ENCODE measurements around the gene AKIRIN2. TPM values are rescaled to one million over a fixed set of nuclear protein-coding genes. Genes with fewer than 3 reads are reported as not detected.

AKIRIN2 gene
- total and polyA plus RNA-seq, 9 of the 15 experiments (the other 6 are each of a cell fraction or from before 2014, with no cell fraction given) = 5.8 to 63.9 (median 28.1) TPM

GRCh38 chr6:87702589-87702945 lies 534 bp upstream of the AKIRIN2 start (continued):
- TF ChIP-seq CHD2 (IDR thresholded peaks at IDR 0.05; ENCODE audit: low read depth, low read length) = no peak

- CTCF ChIA-PET (ENCODE audit: low intra/inter-chr PET ratio) = no interaction called here
- peak in 3 of 4 experiments; percentile 39 to 47 (median 42) for DNase-seq (ENCODE audit: extremely low read depth in 1 of 4, low spot score in 3 of 4)
- TF ChIP-seq SIN3B (IDR thresholded peaks at IDR 0.05; ENCODE audit: low read depth) (peak; percentile 9; the same call in 1 of the 2 replicates), SLC30A9 (CRISPR knock-in tag; IDR thresholded peaks at IDR 0.05) (no peak), CHD1 (IDR thresholded peaks at IDR 0.05; ENCODE audit: low read length) (peak; percentile 18), SAP30 (IDR thresholded peaks at IDR 0.05; ENCODE audit: borderline replicate concordance, insufficient read depth, low read depth, low read length, poor library complexity, severe bottlenecking) (peak; percentile 1), CAMTA2 (CRISPR knock-in tag; conservative IDR thresholded peaks at IDR 0.05) (no peak), UBTF (IDR thresholded peaks at IDR 0.05; ENCODE audit: borderline replicate concordance in 1 of 2, low read depth in 2 of 2, low read length in 2 of 2) (peak; percentile 30 to 84; a peak in 2 of 4 replicates), FOXK1 (CRISPR knock-in tag; IDR thresholded peaks at IDR 0.05; ENCODE audit: borderline replicate concordance) (0 out of 2 replicates have a peak, but pooled peaks have one; percentile 56), ZNF274 (IDR thresholded peaks at IDR 0.05; ENCODE audit: borderline replicate concordance, low read depth, low read length) (0 out of 2 replicates have a peak, but pooled peaks have one; percentile 15), FIP1L1 (IDR thresholded peaks at IDR 0.05; ENCODE audit: low read depth, low read length, poor library complexity, severe bottlenecking) (peak; percentile 44)
- TF ChIP-seq, protein P1, sequence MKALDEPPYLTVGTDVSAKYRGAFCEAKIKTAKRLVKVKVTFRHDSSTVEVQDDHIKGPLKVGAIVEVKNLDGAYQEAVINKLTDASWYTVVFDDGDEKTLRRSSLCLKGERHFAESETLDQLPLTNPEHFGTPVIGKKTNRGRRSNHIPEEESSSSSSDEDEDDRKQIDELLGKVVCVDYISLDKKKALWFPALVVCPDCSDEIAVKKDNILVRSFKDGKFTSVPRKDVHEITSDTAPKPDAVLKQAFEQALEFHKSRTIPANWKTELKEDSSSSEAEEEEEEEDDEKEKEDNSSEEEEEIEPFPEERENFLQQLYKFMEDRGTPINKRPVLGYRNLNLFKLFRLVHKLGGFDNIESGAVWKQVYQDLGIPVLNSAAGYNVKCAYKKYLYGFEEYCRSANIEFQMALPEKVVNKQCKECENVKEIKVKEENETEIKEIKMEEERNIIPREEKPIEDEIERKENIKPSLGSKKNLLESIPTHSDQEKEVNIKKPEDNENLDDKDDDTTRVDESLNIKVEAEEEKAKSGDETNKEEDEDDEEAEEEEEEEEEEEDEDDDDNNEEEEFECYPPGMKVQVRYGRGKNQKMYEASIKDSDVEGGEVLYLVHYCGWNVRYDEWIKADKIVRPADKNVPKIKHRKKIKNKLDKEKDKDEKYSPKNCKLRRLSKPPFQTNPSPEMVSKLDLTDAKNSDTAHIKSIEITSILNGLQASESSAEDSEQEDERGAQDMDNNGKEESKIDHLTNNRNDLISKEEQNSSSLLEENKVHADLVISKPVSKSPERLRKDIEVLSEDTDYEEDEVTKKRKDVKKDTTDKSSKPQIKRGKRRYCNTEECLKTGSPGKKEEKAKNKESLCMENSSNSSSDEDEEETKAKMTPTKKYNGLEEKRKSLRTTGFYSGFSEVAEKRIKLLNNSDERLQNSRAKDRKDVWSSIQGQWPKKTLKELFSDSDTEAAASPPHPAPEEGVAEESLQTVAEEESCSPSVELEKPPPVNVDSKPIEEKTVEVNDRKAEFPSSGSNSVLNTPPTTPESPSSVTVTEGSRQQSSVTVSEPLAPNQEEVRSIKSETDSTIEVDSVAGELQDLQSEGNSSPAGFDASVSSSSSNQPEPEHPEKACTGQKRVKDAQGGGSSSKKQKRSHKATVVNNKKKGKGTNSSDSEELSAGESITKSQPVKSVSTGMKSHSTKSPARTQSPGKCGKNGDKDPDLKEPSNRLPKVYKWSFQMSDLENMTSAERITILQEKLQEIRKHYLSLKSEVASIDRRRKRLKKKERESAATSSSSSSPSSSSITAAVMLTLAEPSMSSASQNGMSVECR (CRISPR knock-in tag; IDR thresholded peaks at IDR 0.05) = peak; percentile 9; the same call in 1 of the 2 replicates
Measured at GRCh38 chr6:87701344-87701675, 723 bp downstream of the AKIRIN2 start.

More at GRCh38 chr6:87701344-87701675, 723 bp downstream of the AKIRIN2 start:
- POLR2A ChIA-PET = interaction anchor here (0.7 to 7.8 kb wide), 8 partner anchors 8 to 244 kb away, joined by 3 to 77 read pairs (median 4); no protein-coding TSS in a partner anchor
- H3K4me1 ChIP-seq (replicated peaks in 1 of 2; ENCODE audit: control insufficient read depth in 2 of 2, insufficient read depth in 2 of 2, low read length in 2 of 2) = peaks cover 8 to 13% of the 10 kb centered on the region in 2 experiments
- no peaks in the 10 kb centered on the region for H3K9me3 ChIP-seq (replicated peaks; ENCODE audit: control insufficient read depth, insufficient read depth, low read depth, low read length)
- peak overlapping the region; percentile 87; the same call in 1 of the 2 replicates for H2AFZ ChIP-seq (ENCODE audit: low read depth, low read length)
- peak overlapping the region; percentile 96 for H3K4me3 ChIP-seq
- peak overlapping the region; percentile 90 for H3K27ac ChIP-seq (ENCODE audit: extremely low read depth, low read depth, low read length)
- H3K9ac ChIP-seq (ENCODE audit: insufficient read depth in 1 of 2, low read depth in 2 of 2, low read length in 2 of 2) = peak overlapping the region; percentile 90 to 99
- H3K79me2 ChIP-seq (ENCODE audit: control insufficient read depth, insufficient read depth, low read length) = peaks cover 57% of the 10 kb centered on the region
- H3K27me3 ChIP-seq (ENCODE audit: control insufficient read depth in 2 of 2, insufficient read depth in 2 of 2, low read length in 2 of 2) = no peaks in the 10 kb centered on the region
- intact Hi-C loops (cut with micrococcal nuclease) (loop anchor here (2.0 to 10.0 kb wide), 4 partner anchors 56 to 227 kb away; partner anchors contain the start of genes RARS2 and SLC35A1), in situ Hi-C loops (cut with MboI) (no loop called here)
- WGBS (ENCODE audit: insufficient coverage, low coverage, missing lambda C conversion rate) = under 1% methylated on average over 35 of the region's 36 CpGs
- no peak for FAIRE-seq
- H4K20me1 ChIP-seq (replicated peaks; ENCODE audit: control insufficient read depth, insufficient read depth, low read length) = peaks cover 43% of the 10 kb centered on the region
- H3K36me3 ChIP-seq (ENCODE audit: control insufficient read depth, insufficient read depth, low read length) = peaks cover 36% of the 10 kb centered on the region
- peak overlapping the region; percentile 93 for H3K4me2 ChIP-seq (ENCODE audit: insufficient read depth, low read length)
- BruUV-seq (replicated peaks) = no TSS peak
- H3K9me1 ChIP-seq (ENCODE audit: control insufficient read depth, insufficient read depth, low read length) = no peaks in the 10 kb centered on the region
- ATAC-seq = peak; percentile 5
